HG03097 (cell line): ENCODE measurements around the gene PCNX3.
A peak's percentile ranks its signal among the peaks of the same experiment; 100 is the strongest.

Source experiments
- ATAC-seq: cut with Tn5 transposase; IDR thresholded peaks from one replicate; pipeline ENCODE4 v1.9.1; 2021; ENCODE audit not compliant: unreplicated experiment, low FRiP score

Gene PCNX3

DNA sequence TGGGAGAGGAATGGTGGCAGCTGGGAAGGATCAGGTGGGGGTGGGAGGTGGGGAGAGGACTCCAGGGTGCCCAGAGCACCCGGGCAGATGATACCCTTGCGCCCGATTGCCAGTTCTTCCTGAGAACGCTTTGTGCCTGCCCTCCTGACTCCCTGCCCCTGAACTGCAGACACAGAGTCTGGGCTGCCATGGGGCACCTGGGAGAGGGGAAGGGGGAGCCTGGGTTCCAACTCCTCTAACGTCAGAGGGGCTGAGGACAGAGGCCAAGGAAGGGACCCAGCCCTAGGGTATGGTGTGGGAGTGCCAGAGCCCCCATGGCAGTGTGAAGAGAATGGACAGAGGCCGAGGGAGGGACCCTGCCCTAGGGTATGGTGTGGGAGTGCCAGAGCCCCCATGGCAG lies 19.1 kb upstream of the PCNX3 start:
- no peak for ATAC-seq

DNA sequence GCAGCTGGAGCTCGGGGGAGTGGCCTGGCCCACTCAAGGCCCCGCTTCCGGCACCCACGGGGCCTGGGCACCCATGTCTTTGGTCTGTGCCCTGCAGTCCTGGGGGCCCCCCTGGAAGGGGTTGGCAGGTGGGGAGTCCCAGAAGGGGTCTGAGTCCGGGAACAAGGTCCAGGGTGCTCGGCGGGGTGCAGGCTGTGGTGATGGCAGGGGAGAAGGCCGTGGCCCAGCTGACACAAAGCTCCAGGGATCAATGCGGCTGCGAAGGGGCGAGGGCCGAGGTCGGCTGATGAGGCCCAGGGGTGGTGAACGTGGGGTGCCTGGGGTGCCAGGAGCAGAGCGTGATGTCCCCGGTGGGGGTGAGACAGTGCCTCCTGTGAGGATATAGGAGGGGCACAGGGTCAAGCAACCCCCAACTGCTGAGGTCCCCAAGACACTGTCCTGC lies 17.3 kb upstream of the PCNX3 start:
- ATAC-seq: no peak

DNA sequence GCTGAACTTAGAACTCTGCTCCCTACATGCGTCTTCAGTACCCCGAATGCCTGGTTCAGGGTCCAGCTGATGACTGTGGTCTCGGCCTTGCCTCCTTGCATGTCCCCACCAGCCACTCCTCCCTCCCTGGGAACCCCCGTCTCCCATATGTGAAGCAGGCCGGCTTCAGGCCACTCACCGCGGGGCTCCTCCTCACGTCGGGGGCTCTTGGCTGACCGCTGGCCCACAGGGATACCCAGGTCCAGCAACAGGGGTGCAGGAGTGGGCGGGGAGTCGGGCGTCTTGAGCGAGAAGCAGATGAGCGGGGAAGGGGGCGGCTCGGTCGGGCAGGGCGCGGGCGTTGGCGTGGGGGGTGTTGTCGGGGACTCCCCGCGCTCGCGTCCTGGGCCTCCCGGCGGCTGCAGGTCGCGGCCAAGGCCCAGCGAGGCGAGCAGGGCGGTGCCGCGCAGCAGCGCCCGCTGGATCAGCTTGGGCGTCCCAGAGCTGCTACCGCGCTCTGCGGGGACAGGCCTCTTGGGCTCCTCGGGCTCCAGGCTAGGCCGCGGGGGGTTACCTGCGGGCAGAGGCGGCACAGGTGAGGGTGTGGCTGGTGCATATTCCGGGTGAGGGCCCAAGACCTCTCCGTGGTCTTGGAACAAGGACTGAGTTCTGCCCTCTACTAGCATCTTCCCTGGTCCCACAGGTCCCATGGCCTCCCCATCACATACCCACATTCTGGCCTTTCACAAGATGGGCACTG lies 16.2 kb upstream of the PCNX3 start:
- no peak for ATAC-seq

DNA sequence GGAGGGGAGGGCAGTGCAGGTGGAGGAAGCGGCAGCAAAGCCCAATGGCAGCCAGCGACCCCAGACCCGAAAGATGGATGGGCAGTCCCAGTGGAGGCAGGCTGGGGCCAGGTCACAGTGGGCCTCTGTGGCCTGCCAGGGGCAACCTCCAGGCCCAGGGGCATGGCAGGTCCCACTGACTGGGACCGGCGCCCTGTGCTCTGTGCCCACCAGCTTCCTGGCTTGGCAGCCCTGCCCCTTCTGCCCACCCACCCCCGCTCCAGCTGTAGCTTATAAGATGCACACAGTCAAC lies 15.7 kb upstream of the PCNX3 start:
- ATAC-seq: no peak

DNA sequence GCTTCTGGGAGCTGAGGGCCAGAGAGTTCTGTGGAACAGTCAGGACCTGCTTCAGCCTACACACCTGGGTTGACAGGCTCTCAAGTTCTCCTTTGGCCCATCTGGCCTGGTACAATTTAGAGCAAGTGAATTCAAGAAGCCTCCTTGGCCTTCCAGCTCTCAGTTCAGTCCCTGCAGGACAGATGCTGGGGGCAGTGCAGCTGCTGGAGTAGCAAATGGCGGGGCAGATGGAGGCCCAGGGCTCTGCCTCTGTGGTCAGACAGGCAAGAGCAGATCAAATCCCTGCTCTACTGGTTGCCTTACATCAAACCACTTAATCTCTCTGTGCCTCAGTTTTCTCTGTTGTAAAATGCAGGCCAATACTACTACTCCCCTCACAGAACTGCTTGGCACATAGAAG lies 11.3 kb upstream of the PCNX3 start:
- ATAC-seq: no peak

DNA sequence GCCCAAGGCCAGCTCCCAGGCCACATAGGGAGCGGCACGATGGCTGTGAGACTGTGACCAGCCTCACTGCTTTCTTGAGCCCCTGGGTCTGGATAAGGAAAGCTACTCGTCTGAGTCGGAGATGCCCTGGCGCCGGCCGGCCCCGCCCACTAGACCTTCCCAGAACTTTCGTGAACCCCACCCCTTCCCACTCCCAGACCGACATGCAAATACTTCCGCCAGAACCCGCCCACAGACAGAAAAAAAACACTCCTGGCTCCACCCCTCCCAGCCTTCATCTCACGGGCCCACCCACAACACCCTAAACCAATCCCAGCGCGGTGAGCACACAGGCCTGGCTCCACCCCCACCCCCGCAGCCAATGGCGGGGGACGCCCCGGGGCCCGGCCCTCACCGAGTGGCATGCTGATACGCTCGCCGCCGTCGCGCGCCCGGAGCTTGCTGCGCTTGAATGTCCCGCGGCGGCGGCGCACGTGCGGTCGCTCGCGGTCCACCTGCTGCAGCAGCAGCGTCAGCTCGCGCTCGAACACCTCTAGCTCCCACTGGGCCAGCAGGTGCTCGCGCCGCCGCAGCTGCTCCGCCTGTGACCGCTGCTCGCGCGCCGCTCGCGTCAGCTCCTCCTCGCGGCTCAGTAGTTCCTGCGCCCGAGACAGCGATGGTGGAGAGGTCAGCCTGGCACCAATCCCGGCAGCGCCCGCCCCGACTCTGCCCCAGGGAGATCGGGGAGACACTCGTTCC lies 8.5 kb upstream of the PCNX3 start:
- ATAC-seq: no peak

DNA sequence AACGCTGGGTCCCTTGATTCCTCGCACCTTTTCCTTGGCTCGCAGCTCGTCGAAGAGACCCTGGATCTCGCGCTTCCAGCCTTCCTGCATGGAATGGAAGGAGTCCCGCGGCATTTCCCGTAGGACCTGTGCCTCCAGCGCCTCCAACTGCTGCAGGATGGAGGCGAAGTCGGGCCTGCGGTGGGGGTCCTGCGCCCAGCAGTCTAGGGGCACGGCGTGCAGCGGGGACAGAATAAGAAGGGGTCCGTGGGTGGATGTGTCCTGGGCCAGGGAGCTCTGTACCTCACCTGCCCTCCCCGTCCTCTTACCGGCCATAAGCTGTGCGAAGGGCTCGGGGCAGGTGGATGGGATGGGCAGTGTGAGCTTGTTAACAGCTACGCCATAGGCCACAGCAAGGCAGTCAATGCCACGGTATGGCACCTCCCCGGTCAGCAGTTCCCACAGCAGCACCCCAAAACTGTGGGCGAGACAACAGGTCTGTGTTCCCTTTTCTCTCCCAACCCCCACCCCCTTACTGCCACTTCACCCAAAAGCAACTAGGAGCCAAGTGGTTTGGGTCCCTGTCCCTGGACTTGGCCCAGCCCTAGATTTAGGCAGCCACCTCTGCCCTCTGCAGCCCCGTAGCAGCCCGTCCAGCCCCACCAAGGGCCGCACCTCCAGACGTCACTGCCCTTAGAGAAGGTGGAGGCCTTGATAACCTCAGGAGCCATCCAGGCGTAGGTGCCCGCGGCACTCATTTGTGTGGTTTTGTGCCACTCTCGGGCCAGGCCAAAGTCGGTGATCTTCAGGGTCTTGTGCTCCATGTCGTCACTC lies 7.8 kb upstream of the PCNX3 start:
- no peak for ATAC-seq

DNA sequence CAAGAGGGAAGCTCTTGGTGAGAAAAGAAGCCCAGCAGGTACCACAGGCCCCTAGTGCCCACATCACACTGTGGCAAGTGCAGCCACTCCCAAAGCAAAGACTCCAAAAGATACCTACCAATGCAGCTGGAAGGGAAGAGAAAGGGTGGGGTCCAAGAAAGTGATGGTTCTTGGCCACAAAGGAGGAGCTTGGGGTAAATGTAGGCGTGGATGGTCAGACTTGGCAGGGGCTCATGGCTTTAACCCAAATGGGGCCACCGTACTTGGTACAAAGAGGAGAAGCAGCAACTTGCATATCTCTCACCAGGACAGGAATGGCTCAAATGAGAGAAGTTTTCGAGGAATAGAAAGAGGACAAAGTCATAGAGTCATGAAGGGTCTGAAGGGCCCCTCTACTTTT lies 6.3 kb upstream of the PCNX3 start:
- no peak for ATAC-seq

DNA sequence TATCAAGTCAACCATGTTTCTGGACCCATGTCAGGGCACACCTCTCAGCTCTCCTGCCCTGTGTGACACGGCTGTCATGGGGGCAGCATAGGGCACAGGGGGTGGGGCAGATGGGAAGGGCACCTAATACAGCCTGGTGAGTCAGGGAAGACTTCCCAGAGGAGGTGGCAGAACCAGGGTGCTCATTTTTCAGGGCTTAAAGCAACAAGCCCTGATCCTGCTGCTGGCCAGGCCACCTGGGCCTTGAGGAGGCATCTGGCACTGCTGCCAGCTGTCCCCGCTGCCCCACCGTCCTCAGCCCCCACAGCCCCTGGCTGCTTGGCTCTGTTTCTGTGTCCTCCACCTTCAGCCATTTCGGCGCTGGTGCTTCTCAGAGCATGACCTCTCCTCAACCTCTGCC lies 5.9 kb upstream of the PCNX3 start:
- ATAC-seq: no peak

DNA sequence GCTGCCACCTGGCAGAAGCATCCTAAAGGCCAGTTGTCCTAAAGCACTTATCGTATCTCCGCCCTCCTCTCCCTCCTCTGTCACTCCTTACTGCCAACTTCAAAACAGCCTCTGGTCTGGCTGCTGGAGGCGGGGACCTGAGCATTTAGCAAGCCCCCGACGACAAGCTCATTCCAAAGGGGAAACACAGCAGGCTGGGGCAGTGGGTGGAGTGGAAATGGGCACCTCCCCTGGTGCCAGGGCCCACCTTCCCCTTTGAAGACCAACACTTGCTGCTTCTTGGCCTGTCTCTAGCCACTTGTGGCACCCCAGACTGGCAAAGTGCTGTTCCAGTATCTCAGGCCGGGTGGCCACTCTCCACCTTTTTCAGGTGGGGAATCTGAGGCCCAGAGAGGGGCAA lies 5.2 kb upstream of the PCNX3 start:
- no peak for ATAC-seq

DNA sequence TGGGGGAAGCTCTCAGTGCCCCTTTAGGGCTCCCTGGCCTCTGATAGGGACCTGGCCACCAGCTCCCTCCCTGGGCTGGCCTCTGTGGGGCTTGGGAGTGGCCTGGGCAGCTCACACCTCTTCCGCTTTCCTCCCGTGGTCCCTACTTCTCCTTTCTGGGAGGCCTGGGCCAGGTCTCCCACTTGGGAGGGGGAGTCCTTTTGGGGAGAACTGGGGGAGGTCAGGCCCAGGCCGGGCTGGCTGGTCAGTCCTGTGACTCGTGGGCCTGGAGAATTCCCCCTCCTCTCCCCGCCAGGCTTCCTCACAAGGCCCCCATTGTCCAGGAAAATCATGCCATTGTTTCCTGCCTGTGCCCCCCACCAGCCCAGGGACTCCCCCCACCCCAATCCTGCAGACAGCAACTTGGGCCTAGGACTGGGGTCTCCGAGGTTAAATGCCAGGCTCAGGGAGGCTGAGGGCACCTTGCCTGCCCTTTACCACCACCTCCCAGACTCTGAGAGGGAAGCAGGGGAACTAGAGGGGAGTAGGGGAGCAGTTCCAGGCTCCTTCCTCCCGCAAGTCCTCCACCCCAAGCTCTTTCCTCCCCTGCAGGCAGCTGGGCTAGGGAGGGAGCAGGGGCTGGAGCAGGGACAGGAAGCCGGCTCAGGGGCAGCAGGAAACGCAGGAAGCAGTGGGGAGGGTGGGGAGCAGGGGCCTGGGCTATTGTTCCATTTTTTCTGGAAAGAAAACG lies 4.4 kb upstream of the PCNX3 start:
- ATAC-seq: no peak

DNA sequence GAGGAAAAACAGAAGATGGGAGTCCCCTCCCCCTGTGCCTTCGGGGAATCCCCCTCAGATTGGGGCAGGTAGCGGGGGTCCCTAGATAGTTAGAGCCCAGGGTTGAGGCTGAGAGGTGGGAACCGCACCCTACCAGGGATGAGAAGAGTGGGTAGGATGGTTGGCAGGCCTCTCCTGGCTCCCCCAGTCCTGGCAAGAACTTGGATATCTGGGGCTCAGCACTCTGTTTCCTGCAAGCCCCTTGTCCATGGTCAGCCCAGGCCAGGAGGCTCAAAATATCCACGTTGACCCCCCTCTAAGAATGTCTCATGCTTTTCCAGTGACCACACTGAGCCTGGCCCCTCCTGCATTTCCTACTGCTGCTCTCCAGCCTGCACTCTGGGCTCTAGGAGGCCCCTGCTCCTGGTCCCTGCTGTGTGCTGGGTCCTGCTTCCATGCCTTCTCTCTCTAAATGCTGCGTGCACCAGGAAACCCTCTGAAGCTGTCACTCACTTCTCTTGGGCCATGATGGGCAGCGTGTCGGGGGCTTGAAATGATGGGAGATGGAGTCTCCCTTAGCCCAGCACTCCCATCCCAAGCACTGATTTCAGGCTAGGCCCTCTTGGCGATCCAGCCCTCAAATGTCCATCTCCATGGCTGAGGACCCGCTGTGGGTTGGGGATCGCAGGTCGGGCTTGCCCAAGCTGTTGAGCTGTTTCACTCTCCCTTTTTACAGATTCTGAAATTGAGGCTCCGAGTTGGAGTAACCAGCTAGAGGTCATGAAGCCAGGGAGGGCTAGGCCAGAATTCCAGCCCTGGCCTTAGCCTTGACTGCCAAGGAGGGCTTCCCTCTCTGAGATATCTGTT lies 3.6 kb upstream of the PCNX3 start:
- no peak for ATAC-seq

DNA sequence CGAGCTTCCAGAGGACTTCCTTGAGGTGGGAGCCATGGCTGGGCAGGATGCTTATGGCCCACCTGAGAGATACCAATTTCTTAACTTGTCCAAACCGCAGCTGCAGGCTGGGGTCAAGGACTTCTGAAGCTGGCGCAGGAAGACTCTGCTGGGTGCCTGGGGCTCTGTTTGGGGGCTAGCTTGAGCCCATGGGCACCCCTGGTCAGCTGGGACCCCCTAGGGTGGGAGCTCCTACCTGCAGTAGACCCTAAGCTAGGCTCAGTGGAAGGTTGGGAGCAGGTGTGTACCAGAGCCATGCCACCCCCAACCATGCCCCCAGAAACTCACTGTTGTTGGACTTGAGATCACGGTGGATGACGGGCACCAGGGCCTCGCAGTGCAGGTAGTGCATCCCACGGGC lies 2.9 kb upstream of the PCNX3 start:
- no peak for ATAC-seq

DNA sequence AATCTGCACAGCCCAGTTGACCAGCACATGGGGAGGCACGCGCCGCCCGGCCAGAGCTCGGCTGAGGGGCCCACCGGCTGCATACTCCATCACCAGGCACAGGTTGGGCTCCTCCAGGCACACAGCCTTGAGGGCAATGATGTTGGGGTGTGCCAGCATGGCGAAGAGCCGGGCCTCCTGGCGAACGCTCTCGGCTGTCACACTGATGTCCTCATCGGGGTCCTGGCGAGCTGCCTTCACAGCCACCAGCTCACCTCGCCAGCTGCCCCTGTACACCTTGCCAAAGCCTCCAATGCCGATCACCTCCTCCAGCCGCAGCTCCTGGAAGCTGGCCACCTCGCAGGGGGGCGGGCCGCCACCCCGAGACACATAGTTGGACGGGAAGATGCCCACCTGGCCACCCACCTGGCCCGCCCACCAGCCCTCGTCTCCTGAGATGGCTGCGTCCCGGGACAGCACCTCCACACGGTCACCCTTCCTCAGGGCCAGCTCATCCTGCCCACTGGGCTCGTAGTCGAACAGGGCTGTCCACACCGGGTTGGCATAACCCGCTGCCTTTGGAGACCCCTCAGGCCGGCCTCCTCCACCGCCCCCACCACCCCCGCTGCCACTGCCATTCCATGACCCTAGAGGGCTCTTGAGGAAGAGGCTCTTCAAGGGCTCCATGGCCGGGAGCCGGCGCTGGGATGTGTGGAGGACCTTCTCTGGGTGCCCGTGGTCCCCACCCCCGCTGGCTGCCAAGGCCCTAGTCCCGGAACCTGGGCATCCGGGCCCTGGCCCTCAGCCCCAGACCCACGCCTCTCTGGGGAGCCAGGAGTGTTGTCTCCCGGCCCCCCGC lies 2.3 kb upstream of the PCNX3 start:
- no peak for ATAC-seq

DNA sequence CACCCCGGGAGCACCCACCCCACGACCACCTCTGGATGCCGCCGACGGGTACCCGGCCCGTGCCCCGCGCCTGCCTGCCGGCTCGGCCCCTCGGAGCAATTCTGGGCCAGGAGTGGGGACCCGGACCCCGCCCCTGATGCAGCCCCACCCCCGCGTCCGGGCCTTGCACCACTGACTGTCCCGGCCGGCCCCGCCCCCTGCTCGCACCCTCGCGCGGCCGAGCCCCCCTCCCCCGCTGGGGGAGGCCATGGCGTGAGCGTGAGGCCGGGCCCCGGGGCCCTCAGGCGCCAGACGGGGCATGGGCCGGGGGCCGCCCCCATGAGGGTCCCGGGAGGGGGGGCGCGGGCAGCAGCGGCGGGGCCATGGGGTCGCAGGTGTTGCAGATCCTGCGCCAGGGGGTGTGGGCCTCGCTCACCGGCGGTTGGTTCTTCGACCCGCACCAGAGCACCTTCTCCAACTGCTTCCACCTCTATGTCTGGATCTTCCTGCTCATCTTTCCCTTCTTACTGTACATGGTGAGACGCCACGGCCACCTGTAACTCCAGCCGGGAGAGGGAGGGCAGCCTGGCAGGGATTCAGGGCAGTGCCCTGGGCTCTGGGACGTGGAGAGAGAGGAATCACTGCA lies 486 bp downstream of the PCNX3 start:
- peak; percentile 3 for ATAC-seq

DNA sequence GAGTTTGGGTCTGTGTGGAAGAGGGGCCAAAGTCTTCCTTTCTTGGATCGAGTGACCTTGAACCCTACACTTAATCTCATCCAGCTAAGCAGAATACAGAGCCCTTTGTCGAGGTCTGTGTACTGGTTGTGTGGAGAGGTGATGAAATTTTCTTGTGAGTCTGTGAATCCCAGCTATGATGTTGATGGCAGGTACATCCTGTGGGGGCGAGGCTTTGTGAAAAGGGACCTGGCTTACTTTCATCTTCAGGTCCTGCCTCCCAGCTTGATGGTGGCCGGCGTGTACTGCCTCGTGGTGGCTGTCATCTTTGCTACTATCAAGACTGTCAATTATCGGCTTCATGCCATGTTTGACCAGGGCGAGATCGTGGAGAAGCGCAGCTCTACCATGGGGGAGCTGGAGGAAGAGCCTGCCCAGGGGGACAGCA lies 1.0 kb downstream of the PCNX3 start:
- no peak for ATAC-seq

DNA sequence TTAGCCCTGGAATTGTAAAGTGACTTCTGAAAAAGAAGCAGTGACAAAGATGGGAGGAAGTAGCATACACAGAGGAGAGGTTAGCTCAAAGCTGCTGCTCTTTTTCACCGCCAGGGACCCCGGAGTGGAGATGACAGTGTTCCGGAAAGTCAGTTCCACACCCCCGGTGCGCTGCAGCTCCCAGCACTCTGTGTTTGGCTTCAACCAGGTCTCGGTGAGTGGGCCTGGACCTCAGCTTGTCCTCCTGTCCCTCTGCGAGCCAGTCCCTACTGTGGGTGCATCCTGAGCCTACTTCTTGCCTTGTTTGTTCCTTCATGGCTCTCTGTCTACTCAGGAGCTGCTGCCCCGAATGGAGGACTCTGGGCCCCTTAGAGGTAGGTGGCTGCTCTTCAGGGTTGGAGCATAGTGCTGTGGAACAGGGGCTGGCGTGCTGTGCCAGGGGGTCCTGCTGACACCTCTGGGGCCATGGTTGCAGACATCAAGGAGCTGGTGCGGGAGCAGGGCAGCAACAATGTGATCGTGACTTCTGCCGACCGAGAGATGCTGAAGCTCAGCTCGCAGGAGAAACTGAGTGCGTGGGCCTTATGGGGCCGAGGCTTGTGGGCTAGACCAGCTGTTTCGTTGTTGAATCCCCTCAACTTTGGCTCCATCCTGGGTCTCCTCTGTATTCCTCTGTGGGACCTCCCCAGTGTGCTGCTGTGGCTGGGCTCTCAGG lies 1.7 kb downstream of the PCNX3 start:
- ATAC-seq: no peak
